Prostate gland (tissue), 2 donors: ENCODE results near the gene MAML1. TPM values are rescaled to one million over a fixed set of nuclear protein-coding genes. Genes with fewer than 3 reads are reported as not detected.

ENCODE experiments used
- DNase-seq: peaks from one replicate; pipeline ENCODE4 v3.0.0-alpha.2; 2019; ENCODE audit warnings: low spot score
- H3K27ac ChIP-seq, 2 donors: fragments of 200-600 bp; sonication (generic); 2 replicates each; pipeline ENCODE4 v1.5.1; 2017 to 2019
- H3K27me3 ChIP-seq: fragments of 200-600 bp; sonication (generic); replicated peaks from 2 replicates; pipeline ENCODE4 v1.5.1; 2019; ENCODE audit not compliant: insufficient read depth
- H3K36me3 ChIP-seq, 2 donors: fragments of 200-600 bp; sonication (generic); 1 replicate in 1 of 2; 2 replicates in 1 of 2; pipeline versions ENCODE4 v1.5.1 to v1.8.1; 2017 to 2019
- H3K4me1 ChIP-seq: fragments of 200-600 bp; sonication (generic); replicated peaks from 2 replicates; pipeline ENCODE4 v1.5.1; 2019
- H3K4me3 ChIP-seq, 2 donors: fragments of 200-600 bp; sonication (generic); 2 replicates each; pipeline ENCODE4 v1.5.1; 2017 to 2019
- H3K9me3 ChIP-seq: fragments of 200-600 bp; sonication (generic); 2 replicates; pipeline ENCODE4 v1.5.1; 2017
- CTCF ChIP-seq, 4 experiments: fragments of 200-600 bp in 2 of 4; fragments of 450-650 bp in 2 of 4; sonication (generic) in 2 of 4; IDR thresholded peaks; 1 replicate in 3 of 4; 2 replicates in 1 of 4; pipeline ENCODE4 v1.5.1; 2016 to 2019; ENCODE audit warnings: antibody characterized with exemption in 4 of 4, mild to moderate bottlenecking in 2 of 4, moderate library complexity in 2 of 4
- POLR2A ChIP-seq: fragments of 450-650 bp; IDR thresholded peaks from one replicate; pipeline ENCODE4 v1.6.1; 2016; ENCODE audit warnings: antibody characterized with exemption, mild to moderate bottlenecking
- POLR2AphosphoS5 ChIP-seq: sonication (generic); formaldehyde crosslinking; IDR thresholded peaks from one replicate; pipeline ENCODE4 v1.6.1; 2017; ENCODE audit warnings: antibody characterized with exemption
- WGBS: methylation state at CpG from one replicate; pipeline ENCODE4 v1.1.5; 2018; 5-methylcytosine and 5-hydroxymethylcytosine counted together
- intact Hi-C: fragments of 100-400 bp; cut with DNase I; formaldehyde crosslinking; loops from one replicate; pipeline ENCODE4 v1.14.2; 2022
- total RNA-seq, 2 donors: library from RNA; depleted of rRNA; stranded (reverse); fragments of >200 nt; gene quantifications; one replicate each; pipeline ENCODE4 v1.1.0, GENCODE V29; 2016

MAML1 gene
- total RNA-seq, 2 donors from 2014 or later = 33.9 to 54.7 TPM

GRCh38 chr5:179791881-179792611, 59.4 kb downstream of the MAML1 start:
- WGBS = 63% methylated on average over 15 of the region's 15 CpGs
- H3K4me1 ChIP-seq = peaks cover 12% of the 10 kb centered on the region

GRCh38 chr5:179792612-179793467, 60.2 kb downstream of the MAML1 start:
- intact Hi-C loops = loop anchor here (1.0 kb wide), 1 partner anchor 17 kb away; no protein-coding TSS in a partner anchor
- no peaks in the 10 kb centered on the region for H3K9me3 ChIP-seq

More at GRCh38 chr5:179791881-179792611, 59.4 kb downstream of the MAML1 start:
- no peak overlapping the region for H3K27ac ChIP-seq
- H3K4me3 ChIP-seq = no peak overlapping the region
- no peaks in the 10 kb centered on the region for H3K27me3 ChIP-seq
- intact Hi-C loops = loop anchor here (1.0 kb wide), 1 partner anchor 16 kb away; no protein-coding TSS in a partner anchor
- no peaks in the 10 kb centered on the region for H3K9me3 ChIP-seq
- TF ChIP-seq POLR2AphosphoS5 (no peak), POLR2A (no peak), CTCF (IDR thresholded peaks at IDR 0.05) (no peak)
- no peaks in the 10 kb centered on the region for H3K36me3 ChIP-seq
- DNase-seq = no peak

GRCh38 chr5:179793468-179794139, 61.0 kb downstream of the MAML1 start, which contains the start of gene LTC4S:
TSS of gene LTC4S (plus strand) at chr5:179793986. CDS start at chr5:179794081, 95 bp downstream.
- H3K4me3 ChIP-seq = no peak within 1 kb of the TSS
- DNase-seq = peak; percentile 67
- peaks cover 5% of the 10 kb centered on the region in 2 donors for H3K36me3 ChIP-seq
- TF ChIP-seq POLR2AphosphoS5 = peak; percentile 31
- TF ChIP-seq CTCF (IDR thresholded peaks at IDR 0.05) = no peak
- TF ChIP-seq POLR2A = peak; percentile 32
- 8% methylated on average over 19 of the region's 19 CpGs for WGBS
- peak within 1 kb of the TSS; percentile 20 to 94 for H3K27ac ChIP-seq
- intact Hi-C loops = loop anchor here (2.0 kb wide), 1 partner anchor 135 kb away; no protein-coding TSS in a partner anchor
- no peaks in the 10 kb centered on the region for H3K27me3 ChIP-seq
- no peaks in the 10 kb centered on the region for H3K9me3 ChIP-seq
- H3K4me1 ChIP-seq = peaks cover 12% of the 10 kb centered on the region

More at GRCh38 chr5:179792612-179793467, 60.2 kb downstream of the MAML1 start:
- H3K27ac ChIP-seq = peak overlapping the region; percentile 20 to 39
- H3K27me3 ChIP-seq = no peaks in the 10 kb centered on the region
- H3K4me1 ChIP-seq = peaks cover 12% of the 10 kb centered on the region
- H3K4me3 ChIP-seq = no peak overlapping the region
- TF ChIP-seq POLR2A (no peak), CTCF (IDR thresholded peaks at IDR 0.05) (no peak), POLR2AphosphoS5 (no peak)
- peaks cover 0 to under 1% of the 10 kb centered on the region in 2 donors for H3K36me3 ChIP-seq
- no peak for DNase-seq
- 80% methylated on average over 24 of the region's 24 CpGs for WGBS

GRCh38 chr5:179794171-179794570, 61.5 kb downstream of the MAML1 start:
- no peak overlapping the region for H3K4me3 ChIP-seq
- peaks cover 12% of the 10 kb centered on the region for H3K4me1 ChIP-seq

More at GRCh38 chr5:179794171-179794570, 61.5 kb downstream of the MAML1 start:
- WGBS = 49% methylated on average over 3 of the region's 3 CpGs
- Histone ChIP-seq H3K27me3 (no peaks in the 10 kb centered on the region), H3K27ac (peak overlapping the region; percentile 20 to 94), H3K9me3 (no peaks in the 10 kb centered on the region), H3K36me3 (peaks cover 10% of the 10 kb centered on the region in 2 donors)
- intact Hi-C loops = loop anchor here (2.0 kb wide), 1 partner anchor 135 kb away; no protein-coding TSS in a partner anchor
- DNase-seq = no peak
- no peak for TF ChIP-seq POLR2A
- TF ChIP-seq POLR2AphosphoS5 = no peak
- no peak for TF ChIP-seq CTCF (IDR thresholded peaks at IDR 0.05)
